WI38 (cell line): ENCODE results near the gene REPS2.

Source experiments
- H3K4me3 ChIP-seq: 2 replicates; pipeline ENCODE4 v1.5.1; 2011; ENCODE audit warnings: low read depth, mild to moderate bottlenecking, control low read depth, low read length
- CTCF ChIP-seq: IDR thresholded peaks from 2 replicates; pipeline ENCODE4 v1.5.1; 2012; ENCODE audit warnings: low read depth, mild to moderate bottlenecking, control low read depth, low read length

REPS2 gene

GRCh38 chrX:17035111-17035510, 88.7 kb downstream of the REPS2 start:
- no peak overlapping the region for H3K4me3 ChIP-seq
- TF ChIP-seq CTCF, result no peak

DNA sequence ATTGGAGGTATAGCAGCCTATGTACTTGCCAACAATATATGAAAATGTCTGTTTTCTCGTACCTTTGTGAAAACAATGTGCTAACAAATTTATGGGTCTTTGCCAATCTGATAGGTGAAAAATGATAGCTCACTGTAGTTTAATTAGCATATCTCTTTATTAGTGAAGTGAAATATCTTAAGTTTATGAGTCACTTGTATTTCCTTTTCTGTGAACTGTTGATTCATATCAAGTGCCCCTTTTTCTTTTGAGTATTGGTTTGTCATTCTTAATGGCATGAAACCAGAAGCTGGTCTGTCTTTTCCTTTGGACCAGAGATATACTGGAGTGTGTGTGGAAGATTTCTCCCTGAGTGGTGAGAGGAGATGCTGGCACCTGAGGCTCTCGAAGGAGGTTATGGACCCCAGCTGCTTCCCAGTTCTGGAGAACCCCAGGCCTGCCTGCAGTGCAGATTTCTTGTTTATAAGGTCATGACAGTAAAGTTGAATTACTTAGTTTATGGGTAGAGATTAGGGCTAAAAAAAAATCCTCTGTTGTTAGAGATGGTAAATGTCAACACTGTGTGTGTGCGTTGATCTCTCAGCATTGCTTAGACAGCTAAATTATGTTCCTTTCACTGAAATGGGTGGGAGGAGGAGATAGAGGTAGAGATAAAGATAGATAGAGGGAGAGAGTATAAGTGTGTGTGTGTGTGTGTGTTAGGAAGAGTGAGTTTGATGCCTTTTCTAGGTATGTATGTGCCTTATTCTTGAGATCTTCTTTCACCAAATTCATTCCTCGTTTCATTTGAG, 89.9 kb downstream of the REPS2 start:
- TF ChIP-seq CTCF, result no peak
- no peak overlapping the region for H3K4me3 ChIP-seq

GRCh38 chrX:17038277-17038676, 91.8 kb downstream of the REPS2 start:
- no peak overlapping the region for H3K4me3 ChIP-seq
- TF ChIP-seq CTCF, result no peak

- TF ChIP-seq CTCF, result no peak
- no peak overlapping the region for H3K4me3 ChIP-seq
Observed at GRCh38 chrX:17038681-17039161, 92.3 kb downstream of the REPS2 start.

DNA sequence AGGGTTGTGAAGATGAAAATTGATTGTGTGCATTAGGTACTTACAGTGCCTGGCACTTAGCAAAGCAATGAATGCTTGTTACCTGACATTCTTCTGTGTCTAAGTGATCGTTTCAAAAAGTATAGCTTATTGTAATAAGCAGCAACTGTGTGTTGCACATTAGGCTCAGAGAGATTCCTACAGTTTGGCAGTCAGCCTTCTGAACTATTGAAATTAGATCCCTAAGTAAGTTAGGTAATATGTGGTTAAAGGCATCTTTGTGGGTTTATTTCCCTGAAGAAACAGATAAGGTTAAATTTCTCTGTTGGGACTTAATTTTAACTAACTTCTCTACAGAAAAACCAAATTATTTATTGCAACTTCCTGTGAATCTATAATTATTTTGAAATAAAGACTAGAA, 93.4 kb downstream of the REPS2 start:
- no peak for TF ChIP-seq CTCF
- no peak overlapping the region for H3K4me3 ChIP-seq

DNA sequence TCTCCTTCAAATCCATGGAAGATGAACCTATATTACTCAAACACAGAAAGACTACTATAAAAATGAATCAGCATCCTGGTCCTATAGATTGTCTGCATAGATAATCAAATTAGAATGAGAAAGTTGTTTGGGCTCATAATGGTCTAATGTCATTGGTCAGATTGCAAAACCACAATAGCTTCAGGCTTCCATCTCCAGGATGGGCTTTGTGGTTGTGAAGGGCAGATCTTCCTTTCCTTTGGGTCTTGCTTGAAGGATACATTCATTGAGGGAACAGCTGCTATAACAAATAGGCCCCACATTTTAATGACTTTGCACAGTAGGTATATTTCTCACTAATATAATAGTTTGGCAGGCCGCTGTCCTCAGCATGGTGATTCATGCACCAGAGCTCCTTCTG, 94.3 kb downstream of the REPS2 start:
- no peak overlapping the region for H3K4me3 ChIP-seq

More for the DNA sequence above, 94.3 kb downstream of the REPS2 start:
- TF ChIP-seq CTCF, result no peak
